ENCODE measurements around the gene RERG. TPM values are rescaled to one million over a fixed set of nuclear protein-coding genes. Genes with fewer than 3 reads are reported as not detected.
"Not testable (repeated sequence)": the region's sequence is repeated elsewhere in the genome, so short reads cannot be mapped to it uniquely, and the experiment has no call there.

RERG gene
- total RNA-seq, 2 donors from 2014 or later: 12.7 to 13.3 TPM

DNA sequence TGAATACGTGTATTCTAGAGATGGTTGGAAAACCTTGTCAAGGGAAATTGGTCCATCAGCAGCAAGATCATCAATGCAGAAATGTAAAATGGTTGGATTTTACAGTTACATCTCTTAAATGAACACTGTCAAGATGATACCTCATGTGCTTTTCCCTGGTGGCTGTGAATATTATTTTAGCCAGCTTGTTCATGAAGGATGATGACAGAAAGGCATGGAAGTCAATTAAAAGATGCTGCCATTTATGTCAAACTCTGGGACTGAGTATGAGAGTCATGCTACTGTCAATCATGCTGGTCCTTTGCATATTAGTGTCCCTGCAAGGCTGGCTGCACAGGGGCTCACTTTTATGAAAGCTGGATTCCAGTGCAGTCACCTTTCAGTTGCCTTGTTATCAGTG lies 10.3 kb upstream of the RERG start:
- no peaks in the 10 kb centered on the region for H3K4me1 ChIP-seq (replicated peaks)
- DNase-seq (ENCODE audit: low spot score): no peak
- H3K4me3 ChIP-seq: no peak overlapping the region
- H3K9me3 ChIP-seq: no peaks in the 10 kb centered on the region
- 80% methylated on average over 1 of the region's 1 CpG for WGBS
- TF ChIP-seq, protein P1, sequence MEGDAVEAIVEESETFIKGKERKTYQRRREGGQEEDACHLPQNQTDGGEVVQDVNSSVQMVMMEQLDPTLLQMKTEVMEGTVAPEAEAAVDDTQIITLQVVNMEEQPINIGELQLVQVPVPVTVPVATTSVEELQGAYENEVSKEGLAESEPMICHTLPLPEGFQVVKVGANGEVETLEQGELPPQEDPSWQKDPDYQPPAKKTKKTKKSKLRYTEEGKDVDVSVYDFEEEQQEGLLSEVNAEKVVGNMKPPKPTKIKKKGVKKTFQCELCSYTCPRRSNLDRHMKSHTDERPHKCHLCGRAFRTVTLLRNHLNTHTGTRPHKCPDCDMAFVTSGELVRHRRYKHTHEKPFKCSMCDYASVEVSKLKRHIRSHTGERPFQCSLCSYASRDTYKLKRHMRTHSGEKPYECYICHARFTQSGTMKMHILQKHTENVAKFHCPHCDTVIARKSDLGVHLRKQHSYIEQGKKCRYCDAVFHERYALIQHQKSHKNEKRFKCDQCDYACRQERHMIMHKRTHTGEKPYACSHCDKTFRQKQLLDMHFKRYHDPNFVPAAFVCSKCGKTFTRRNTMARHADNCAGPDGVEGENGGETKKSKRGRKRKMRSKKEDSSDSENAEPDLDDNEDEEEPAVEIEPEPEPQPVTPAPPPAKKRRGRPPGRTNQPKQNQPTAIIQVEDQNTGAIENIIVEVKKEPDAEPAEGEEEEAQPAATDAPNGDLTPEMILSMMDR (IDR thresholded peaks at IDR 0.05): no peak
- no peak for TF ChIP-seq POLR2AphosphoS5 (IDR thresholded peaks at IDR 0.05)
- TF ChIP-seq POLR2A (IDR thresholded peaks at IDR 0.05): no peak
- H3K36me3 ChIP-seq: no peaks in the 10 kb centered on the region
- intact Hi-C loops (cut with DNase I): no loop called here
- H3K27ac ChIP-seq: no peak overlapping the region
- H3K27me3 ChIP-seq (replicated peaks; ENCODE audit: insufficient read depth): no peaks in the 10 kb centered on the region

DNA sequence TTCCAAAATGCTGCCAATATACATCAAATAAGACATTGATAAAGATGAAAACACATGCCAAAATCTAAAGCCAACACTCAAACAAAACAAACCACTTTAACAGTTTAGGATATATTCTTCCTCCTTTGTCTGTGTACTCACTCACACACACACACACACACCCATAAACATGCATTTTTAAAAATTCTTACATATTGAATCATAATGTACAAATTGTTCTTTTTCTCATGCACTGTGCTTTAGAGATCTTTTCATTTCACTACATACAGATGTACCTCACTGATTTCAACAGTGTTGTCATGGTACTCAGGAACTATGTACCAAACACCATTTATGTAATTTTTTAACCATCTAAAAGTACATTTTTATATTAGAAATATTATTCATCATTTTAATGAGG lies 9.5 kb upstream of the RERG start:
- Histone ChIP-seq H3K4me3 (no peak overlapping the region), H3K9me3 (no peaks in the 10 kb centered on the region), H3K27me3 (replicated peaks; ENCODE audit: insufficient read depth) (no peaks in the 10 kb centered on the region), H3K36me3 (no peaks in the 10 kb centered on the region), H3K4me1 (replicated peaks) (no peaks in the 10 kb centered on the region), H3K27ac (no peak overlapping the region)
- TF ChIP-seq POLR2AphosphoS5 (IDR thresholded peaks at IDR 0.05) (no peak), POLR2A (IDR thresholded peaks at IDR 0.05) (no peak)
- TF ChIP-seq, protein P1 (IDR thresholded peaks at IDR 0.05): no peak
- intact Hi-C loops (cut with DNase I): no loop called here
- no peak for DNase-seq (ENCODE audit: low spot score)

DNA sequence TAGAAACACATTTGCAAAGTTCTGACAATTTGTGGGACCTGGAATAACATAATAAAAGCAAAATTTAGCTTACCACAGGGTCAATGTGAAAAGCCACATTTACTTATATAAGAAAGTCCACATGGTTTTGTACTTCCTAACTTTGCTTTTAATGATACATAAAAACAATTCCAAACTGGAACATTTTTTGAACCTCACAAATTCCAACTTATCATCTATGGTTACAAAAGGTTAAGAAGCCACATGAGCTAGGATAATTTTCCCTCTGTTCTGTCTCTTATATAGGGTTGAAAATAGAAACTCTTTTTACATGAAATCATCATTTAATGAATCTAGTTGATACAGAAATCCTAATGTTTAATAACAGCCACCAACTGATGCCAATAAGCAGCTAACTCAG lies 8.9 kb upstream of the RERG start:
- no peaks in the 10 kb centered on the region for H3K4me1 ChIP-seq (replicated peaks)
- DNase-seq (ENCODE audit: low spot score): no peak
- H3K36me3 ChIP-seq: no peaks in the 10 kb centered on the region
- no peak for TF ChIP-seq POLR2A (IDR thresholded peaks at IDR 0.05)
- TF ChIP-seq, protein P1 (IDR thresholded peaks at IDR 0.05): no peak
- TF ChIP-seq POLR2AphosphoS5 (IDR thresholded peaks at IDR 0.05): no peak
- no peak overlapping the region for H3K27ac ChIP-seq
- H3K9me3 ChIP-seq: no peaks in the 10 kb centered on the region
- no peaks in the 10 kb centered on the region for H3K27me3 ChIP-seq (replicated peaks; ENCODE audit: insufficient read depth)
- intact Hi-C loops (cut with DNase I): no loop called here
- no peak overlapping the region for H3K4me3 ChIP-seq

DNA sequence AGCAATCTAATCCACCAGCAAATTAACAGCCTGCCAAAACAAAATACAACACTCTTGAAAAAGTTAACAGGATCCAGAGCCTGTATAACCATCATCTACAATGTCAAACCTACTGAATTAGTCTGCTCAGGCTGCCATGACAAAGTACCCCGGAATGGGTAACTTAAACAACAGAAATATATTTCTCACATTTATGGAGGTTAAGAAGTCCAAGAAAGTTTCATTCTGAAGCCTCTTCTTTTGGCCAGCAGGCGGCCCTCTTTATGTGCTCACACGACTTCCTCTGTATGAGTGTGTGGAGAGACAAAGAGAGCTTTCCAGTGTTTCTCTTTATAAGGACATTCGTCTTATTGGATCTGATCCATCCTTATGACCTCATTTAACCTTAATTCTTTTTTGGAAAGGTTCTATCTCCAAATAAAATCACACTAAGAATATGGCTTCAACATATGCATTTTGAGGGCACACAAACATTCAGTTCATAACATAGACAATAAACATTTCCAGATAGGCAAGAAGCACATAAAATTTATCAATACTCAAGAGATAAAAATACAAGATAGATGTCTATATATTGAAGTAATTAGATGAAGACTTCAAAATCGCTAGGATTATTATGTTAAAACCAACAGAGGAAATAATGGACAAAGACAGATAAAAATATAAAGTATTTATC lies 5.9 kb upstream of the RERG start:
- Histone ChIP-seq H3K4me1 (replicated peaks) (no peaks in the 10 kb centered on the region), H3K4me3 (no peak overlapping the region), H3K27ac (no peak overlapping the region), H3K27me3 (replicated peaks; ENCODE audit: insufficient read depth) (no peaks in the 10 kb centered on the region), H3K9me3 (no peaks in the 10 kb centered on the region), H3K36me3 (no peaks in the 10 kb centered on the region)
- 20% methylated on average over 5 of the region's 5 CpGs for whole genome bisulfite sequencing
- DNase-seq (ENCODE audit: low spot score): peak; percentile 31
- TF ChIP-seq, protein P1 (IDR thresholded peaks at IDR 0.05): peak in 3 of 4 experiments; percentile 48 to 59 (median 58)
- TF ChIP-seq POLR2A (IDR thresholded peaks at IDR 0.05): no peak
- TF ChIP-seq POLR2AphosphoS5 (IDR thresholded peaks at IDR 0.05): peak; percentile 11
- intact Hi-C loops (cut with DNase I): loop anchor here (10.0 kb wide), 1 partner anchor 222 kb away; no protein-coding TSS in a partner anchor

DNA sequence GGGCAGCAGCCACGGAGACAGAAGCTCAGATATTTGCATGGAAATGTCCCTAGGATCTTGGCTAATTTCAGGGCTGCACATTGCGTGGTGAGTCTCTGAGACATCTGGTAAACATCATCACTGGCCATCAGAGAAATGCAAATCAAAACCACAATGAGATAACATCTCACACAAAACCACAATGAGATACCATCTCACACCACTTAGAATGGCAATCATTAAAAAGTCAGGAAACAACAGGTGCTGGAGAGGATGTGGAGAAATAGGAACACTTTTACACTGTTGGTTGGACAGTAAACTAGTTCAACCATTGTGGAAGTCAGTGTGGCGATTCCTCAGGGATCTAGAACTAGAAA lies 4.6 kb upstream of the RERG start:
- H3K4me1 ChIP-seq (replicated peaks); DNase-seq (ENCODE audit: low spot score); H3K36me3 ChIP-seq; H3K27me3 ChIP-seq (replicated peaks; ENCODE audit: insufficient read depth); H3K27ac ChIP-seq; H3K4me3 ChIP-seq; H3K9me3 ChIP-seq: not testable (repeated sequence)
- WGBS: 65% methylated on average over 3 of the region's 3 CpGs
- intact Hi-C loops (cut with DNase I): loop anchor here (10.0 kb wide), 1 partner anchor 221 kb away; no protein-coding TSS in a partner anchor

Measured in prostate gland (tissue), 2 donors.